22Rv1 (cell line): Measurements from ENCODE around the gene GTF3C4.

Experiments used
- H3K27ac ChIP-seq: fragments of 450-650 bp; 2 replicates; pipeline ENCODE4 v1.5.1; 2017
- ZFX ChIP-seq: fragments of 450-650 bp; IDR thresholded peaks from 2 replicates; pipeline ENCODE4 v1.6.1; 2017; ENCODE audit warnings: antibody characterized with exemption, borderline replicate concordance
- TF ChIP-seq, protein P1 (sequence below): fragments of 450-650 bp; IDR thresholded peaks from 2 replicates; pipeline ENCODE4 v1.5.1; 2017; ENCODE audit warnings: mild to moderate bottlenecking

GTF3C4 gene

DNA sequence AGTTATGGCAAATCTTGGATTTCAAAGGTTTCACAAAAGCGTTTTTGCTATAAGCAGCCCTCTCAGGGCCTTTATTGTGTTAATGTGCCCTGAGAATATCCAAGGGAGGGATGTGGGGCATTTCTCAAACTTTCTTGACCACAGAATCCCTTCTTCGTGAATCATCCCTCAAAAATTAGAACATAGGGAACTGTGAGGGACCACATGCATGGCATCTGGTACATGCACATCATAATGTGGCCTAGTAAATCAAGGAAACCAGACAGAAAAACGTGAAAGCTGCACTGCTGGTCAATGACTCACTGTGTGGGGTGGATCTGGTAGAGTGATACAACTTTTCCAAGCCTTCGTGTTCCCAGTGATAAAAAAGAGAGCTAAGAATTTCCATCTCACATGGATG is 22.9 kb upstream of the GTF3C4 start:
- TF ChIP-seq, protein P1, sequence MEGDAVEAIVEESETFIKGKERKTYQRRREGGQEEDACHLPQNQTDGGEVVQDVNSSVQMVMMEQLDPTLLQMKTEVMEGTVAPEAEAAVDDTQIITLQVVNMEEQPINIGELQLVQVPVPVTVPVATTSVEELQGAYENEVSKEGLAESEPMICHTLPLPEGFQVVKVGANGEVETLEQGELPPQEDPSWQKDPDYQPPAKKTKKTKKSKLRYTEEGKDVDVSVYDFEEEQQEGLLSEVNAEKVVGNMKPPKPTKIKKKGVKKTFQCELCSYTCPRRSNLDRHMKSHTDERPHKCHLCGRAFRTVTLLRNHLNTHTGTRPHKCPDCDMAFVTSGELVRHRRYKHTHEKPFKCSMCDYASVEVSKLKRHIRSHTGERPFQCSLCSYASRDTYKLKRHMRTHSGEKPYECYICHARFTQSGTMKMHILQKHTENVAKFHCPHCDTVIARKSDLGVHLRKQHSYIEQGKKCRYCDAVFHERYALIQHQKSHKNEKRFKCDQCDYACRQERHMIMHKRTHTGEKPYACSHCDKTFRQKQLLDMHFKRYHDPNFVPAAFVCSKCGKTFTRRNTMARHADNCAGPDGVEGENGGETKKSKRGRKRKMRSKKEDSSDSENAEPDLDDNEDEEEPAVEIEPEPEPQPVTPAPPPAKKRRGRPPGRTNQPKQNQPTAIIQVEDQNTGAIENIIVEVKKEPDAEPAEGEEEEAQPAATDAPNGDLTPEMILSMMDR: no peak
- no peak for TF ChIP-seq ZFX
- H3K27ac ChIP-seq: no peak overlapping the region

DNA sequence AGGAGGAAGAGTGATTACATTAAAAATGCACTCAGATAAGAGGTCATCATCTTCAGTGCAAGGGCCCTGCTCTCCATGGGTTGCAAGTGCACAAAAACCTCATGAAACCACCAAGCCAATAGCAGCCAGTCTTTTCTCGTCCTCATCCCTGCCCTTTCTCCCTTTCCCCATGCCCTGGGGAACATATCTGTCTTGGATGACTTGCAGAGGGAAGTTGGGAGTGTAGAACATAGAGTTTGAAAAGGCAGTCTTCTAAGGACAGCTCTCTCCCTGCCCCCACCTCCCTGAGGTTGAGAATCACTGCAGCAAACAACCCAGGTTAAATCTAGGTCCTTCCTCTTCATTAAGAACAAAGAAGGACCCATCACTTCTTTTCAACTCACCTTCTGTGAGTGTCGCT is 22.5 kb upstream of the GTF3C4 start:
- TF ChIP-seq, protein P1: no peak
- no peak for TF ChIP-seq ZFX
- H3K27ac ChIP-seq: no peak overlapping the region

DNA sequence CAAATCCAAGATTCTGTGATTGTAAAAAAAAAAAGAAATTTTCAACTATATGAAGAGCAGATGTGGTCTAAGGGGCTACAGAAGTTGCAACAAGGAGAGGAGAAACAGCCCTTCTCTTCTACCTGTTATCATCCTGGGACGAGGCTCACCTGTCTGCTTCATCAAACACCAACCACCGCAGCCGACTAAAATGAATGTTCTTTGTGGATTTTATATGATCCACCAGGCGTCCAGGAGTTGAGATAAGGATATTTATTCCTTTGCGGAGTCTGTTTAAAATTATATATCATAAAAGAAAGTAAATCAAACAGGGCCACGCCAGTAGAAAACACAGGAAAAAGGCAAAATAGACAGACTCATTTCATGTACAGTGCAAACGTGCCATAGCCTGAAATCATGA is 22.0 kb upstream of the GTF3C4 start:
- no peak overlapping the region for H3K27ac ChIP-seq
- no peak for TF ChIP-seq ZFX
- TF ChIP-seq, protein P1: no peak

DNA sequence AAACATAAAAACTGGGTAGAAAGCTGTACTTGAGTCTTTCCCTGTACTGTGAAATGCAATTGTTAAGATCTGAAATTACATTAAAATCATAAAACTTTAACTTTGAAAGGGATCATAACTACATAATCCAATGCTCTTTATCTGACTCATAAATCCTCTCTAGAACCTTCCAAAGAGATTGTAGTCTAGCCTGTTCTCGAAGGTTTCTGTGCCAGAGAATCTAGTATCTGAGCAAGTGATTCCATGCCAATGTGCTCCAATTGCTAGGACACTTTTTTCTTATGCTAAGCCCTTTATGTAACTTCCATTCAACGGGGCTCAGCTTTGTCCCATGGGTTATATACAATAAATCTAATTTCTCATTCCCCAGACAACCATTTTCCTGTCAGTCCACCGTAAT is 21.6 kb upstream of the GTF3C4 start:
- TF ChIP-seq, protein P1: no peak
- TF ChIP-seq ZFX: no peak
- H3K27ac ChIP-seq: no peak overlapping the region

DNA sequence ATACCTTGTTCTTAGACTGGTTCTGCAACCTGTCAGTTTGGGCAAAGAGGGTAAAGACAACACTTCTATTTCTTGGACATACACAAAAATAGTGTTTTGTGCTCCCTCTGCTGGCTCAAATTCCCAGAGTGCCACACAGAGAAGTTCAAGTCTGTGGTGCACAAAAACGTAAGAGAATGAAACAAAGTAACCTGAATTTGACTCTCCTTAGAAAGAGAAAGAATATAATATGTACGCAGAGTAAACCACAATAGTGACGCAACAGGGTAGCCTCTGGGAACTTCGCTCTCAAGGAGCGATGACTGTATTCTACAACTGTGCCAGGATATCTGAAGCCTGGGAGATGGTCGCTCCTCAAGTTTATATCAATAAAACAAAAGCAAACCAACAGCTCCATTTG is 19.0 kb upstream of the GTF3C4 start:
- no peak overlapping the region for H3K27ac ChIP-seq
- TF ChIP-seq, protein P1: peak; percentile 50
- no peak for TF ChIP-seq ZFX

DNA sequence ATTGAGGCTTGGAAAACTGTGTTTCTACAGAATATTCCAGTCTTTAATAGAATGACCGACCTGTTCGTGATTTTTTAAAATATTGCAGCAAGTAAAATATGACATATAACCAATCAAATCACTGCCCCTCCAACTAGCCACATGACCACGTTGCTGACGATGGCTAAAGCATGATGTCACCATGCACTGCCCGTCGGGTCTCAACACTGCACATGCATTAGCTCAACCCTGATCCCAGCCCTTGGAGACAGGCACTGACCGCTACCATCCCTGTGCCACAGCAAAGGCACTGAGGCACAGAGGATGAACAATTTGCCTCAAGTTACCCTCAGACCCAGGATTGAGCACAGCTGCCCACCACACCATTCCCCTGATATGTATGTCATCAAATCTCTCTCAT is 14.0 kb upstream of the GTF3C4 start:
- no peak for TF ChIP-seq ZFX
- H3K27ac ChIP-seq: no peak overlapping the region

DNA sequence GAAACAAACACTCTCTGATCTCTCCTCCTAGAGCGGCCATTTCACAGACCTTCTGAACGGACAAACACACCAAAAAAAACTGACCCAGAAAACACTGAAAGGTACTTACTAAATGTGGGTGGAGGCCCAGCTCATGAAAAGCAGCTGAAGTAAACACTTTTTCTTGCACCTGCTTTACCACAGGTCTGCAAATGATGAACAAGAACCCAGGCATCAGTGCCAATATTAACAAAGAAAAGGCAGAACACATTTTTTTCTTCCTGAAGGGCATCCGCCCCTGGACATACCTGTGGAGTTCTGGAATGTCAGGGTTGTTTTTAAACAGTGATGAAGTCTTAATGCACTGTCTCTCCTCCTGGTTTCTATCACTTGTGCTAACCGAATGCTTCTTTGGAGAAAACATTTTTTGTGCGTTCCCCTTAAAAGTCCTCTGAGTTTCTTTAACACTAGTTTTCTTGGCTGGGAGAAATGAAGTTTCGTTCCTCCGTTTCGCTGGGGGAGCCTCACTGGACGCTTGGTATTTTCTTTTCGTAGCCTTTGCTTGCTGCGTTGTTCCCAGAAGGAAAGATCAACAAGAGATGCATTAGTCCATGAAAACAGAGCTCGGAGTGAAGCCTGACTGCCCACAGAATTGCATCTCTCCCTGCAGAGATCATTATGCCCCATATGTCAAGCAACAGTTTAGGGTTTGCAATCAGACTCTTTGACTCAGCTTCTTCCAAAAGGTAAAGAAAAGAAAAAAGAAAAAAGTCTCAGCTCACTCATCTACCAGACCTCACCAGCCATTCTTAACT is 7.9 kb upstream of the GTF3C4 start:
- TF ChIP-seq ZFX: no peak
- TF ChIP-seq, protein P1: no peak
- H3K27ac ChIP-seq: no peak overlapping the region

DNA sequence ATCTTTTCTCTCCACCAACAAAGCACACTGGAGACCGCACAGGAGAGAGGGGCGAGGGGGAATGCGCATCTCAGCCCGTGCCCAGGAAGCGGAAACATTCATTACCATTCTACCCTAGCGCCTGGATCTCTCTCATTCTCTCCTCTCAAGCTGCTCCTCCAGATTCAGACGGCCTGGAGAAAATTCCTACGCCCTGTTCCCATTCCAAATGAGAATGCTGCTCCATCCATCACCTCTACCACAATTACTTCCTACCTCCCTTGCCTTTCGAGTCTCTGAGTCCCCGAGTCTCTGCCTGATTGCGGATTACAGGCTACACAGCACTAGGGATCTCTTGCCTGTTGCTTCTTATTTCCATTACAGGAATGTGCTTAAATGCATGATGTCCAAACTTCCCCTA is 7.1 kb upstream of the GTF3C4 start:
- TF ChIP-seq, protein P1: no peak
- no peak for TF ChIP-seq ZFX
- no peak overlapping the region for H3K27ac ChIP-seq
